ENCODE results near the gene HRK.

The HRK gene

DNA sequence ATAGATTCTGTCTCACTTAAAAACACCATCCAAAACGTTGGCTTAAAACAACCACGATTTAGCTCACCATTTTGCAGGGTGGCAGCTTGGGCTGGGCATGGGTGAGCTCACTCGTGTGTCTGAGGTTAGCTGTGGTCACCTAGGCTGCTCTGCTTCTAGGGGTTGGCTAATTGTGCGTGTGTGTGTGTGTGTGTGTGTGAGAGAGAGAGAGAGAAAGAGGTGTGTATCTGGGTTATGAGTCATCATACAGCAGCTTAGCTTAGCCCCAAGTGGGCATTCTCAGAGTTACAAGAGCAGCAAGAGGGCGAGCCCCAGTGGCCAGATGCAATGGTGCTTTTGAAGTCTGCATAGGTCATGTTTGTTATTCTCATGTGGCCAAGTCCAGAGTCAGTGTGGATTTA, 35.5 kb upstream of the HRK start:
- no peak overlapping the region for H3K4me3 ChIP-seq (ENCODE audit: low read depth, low read length)
- DNase-seq (ENCODE audit: low read depth): peak; percentile 41
- in situ Hi-C loops (cut with HindIII; ENCODE audit: low sequenced_read_pairs): no loop called here
- TF ChIP-seq, protein P1, sequence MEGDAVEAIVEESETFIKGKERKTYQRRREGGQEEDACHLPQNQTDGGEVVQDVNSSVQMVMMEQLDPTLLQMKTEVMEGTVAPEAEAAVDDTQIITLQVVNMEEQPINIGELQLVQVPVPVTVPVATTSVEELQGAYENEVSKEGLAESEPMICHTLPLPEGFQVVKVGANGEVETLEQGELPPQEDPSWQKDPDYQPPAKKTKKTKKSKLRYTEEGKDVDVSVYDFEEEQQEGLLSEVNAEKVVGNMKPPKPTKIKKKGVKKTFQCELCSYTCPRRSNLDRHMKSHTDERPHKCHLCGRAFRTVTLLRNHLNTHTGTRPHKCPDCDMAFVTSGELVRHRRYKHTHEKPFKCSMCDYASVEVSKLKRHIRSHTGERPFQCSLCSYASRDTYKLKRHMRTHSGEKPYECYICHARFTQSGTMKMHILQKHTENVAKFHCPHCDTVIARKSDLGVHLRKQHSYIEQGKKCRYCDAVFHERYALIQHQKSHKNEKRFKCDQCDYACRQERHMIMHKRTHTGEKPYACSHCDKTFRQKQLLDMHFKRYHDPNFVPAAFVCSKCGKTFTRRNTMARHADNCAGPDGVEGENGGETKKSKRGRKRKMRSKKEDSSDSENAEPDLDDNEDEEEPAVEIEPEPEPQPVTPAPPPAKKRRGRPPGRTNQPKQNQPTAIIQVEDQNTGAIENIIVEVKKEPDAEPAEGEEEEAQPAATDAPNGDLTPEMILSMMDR (IDR thresholded peaks at IDR 0.05; ENCODE audit: low read depth, low read length, missing control alignments): peak; percentile 38

DNA sequence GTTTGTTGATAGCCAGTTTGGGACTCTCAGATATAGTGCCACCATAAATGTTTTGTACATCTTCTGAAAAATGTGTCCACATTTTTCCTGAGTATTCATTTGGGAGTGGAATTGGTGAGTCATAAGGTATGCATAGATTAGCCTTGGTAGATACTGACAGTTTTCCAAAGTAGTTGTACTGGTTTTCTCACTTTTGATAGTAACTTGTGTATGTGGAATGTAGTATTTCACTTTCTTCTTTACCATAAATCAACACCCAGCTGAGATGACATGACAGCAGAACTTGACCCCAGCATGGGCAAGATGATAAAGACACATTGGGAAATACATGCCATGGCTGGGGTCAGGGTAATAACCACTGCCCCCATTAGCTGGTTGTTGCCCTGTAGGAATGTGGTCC, 34.9 kb upstream of the HRK start:
- in situ Hi-C loops (cut with HindIII; ENCODE audit: low sequenced_read_pairs): no loop called here
- TF ChIP-seq, protein P1 (IDR thresholded peaks at IDR 0.05; ENCODE audit: low read depth, low read length, missing control alignments): no peak
- H3K4me3 ChIP-seq (ENCODE audit: low read depth, low read length): no peak overlapping the region
- peak; percentile 9 for DNase-seq (ENCODE audit: low read depth)

DNA sequence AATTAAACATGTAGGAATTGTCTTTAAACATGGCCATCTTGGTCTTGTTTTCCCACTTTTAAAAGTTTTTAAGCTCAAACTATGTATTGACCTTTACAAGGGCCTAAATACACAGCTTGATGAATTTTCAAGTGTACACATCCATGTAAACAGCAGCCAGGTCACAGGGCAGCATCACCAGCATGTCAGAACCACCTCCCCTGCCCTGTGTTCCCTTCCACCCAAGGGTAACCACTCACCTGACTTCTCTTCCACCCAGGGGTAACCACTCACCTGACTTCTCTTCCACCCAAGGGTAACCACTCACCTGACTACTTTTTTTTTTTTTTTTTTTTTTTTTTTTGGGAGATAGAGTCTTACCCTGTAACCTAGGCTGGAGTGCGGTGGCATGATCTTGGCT, 34.1 kb upstream of the HRK start:
- DNase-seq (ENCODE audit: low read depth): no peak
- H3K4me3 ChIP-seq (ENCODE audit: low read depth, low read length): no peak overlapping the region
- in situ Hi-C loops (cut with HindIII; ENCODE audit: low sequenced_read_pairs): no loop called here
- TF ChIP-seq, protein P1 (IDR thresholded peaks at IDR 0.05; ENCODE audit: low read depth, low read length, missing control alignments): no peak

DNA sequence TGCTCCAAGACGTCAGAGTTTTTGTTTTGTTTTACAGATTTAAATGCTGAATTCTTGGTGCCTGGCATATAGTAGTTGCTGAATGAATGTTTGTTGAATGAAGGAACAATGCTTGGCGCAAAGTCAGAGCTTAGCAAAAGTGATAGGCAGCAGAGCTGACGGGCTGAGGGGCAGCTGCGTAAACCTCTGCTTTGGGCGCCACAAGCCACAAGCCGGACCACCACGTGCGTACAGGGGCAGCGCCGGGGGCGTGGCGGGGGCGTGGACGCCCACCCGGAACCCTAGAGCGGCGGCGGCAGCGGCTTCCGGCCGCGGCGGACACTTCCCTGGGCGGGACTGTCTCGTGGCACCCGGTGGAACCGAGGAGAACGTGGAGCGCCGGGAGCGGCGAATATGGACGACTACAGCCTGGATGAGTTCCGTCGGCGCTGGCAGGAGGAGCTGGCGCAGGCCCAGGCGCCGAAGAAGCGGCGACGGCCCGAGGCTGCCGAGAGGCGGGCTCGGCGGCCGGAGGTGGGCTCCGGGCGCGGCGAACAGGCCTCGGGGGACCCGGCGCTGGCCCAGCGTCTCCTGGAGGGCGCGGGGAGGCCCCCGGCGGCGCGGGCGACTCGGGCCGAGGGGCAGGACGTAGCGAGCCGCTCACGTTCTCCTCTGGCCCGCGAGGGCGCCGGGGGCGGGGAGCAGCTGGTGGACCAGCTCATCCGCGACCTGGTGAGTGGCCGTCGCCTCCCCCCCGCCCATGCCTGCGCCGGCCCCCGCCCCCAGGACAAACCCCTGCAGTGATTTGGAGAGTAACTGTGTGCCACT, 29.6 kb upstream of the HRK start, which contains the start of gene FBXW8:
Gene FBXW8 (plus strand): TSS at position 306 of the 807 bp plus-strand sequence. CDS start 88 bp downstream, at position 394.
- peak within 1 kb of the TSS; percentile 65 for H3K4me3 ChIP-seq (ENCODE audit: low read depth, low read length)
- in situ Hi-C loops (cut with HindIII; ENCODE audit: low sequenced_read_pairs): no loop called here
- TF ChIP-seq, protein P1 (IDR thresholded peaks at IDR 0.05; ENCODE audit: low read depth, low read length, missing control alignments): no peak
- peak; percentile 35 for DNase-seq (ENCODE audit: low read depth)

- no peak for DNase-seq (ENCODE audit: low read depth)
- peak overlapping the region; percentile 65 for H3K4me3 ChIP-seq (ENCODE audit: low read depth, low read length)
- TF ChIP-seq, protein P1 (IDR thresholded peaks at IDR 0.05; ENCODE audit: low read depth, low read length, missing control alignments): no peak
- in situ Hi-C loops (cut with HindIII; ENCODE audit: low sequenced_read_pairs): no loop called here
These were observed 29.0 kb upstream of the HRK start for GRCh38 chr12:116910280-116910644.

- no peak for DNase-seq (ENCODE audit: low read depth)
- no peak overlapping the region for H3K4me3 ChIP-seq (ENCODE audit: low read depth, low read length)
- in situ Hi-C loops (cut with HindIII; ENCODE audit: low sequenced_read_pairs): no loop called here
- TF ChIP-seq, protein P1 (IDR thresholded peaks at IDR 0.05; ENCODE audit: low read depth, low read length, missing control alignments): no peak
These were observed 25.0 kb upstream of the HRK start for GRCh38 chr12:116906285-116906684.

Data from astrocyte of the cerebellum (primary cell).